Hepatocyte (in vitro differentiated cells): ENCODE data around the gene PTPDC1.

ENCODE experiments used
- CTCF ChIP-seq: fragments of 200-600 bp; sonication (generic); IDR thresholded peaks from 2 replicates; pipeline ENCODE4 v1.5.1; 2016; ENCODE audit warnings: antibody characterized with exemption, mild to moderate bottlenecking; ENCODE audit not compliant: poor library complexity
- EZH2 ChIP-seq: fragments of 200-600 bp; sonication (generic); IDR thresholded peaks from 2 replicates; pipeline ENCODE4 v1.6.1; 2016; ENCODE audit warnings: antibody characterized with exemption, mild to moderate bottlenecking, borderline replicate concordance

- TF ChIP-seq CTCF (no peak), EZH2 (no peak)
Observed at GRCh38 chr9:94084314-94084713, at the start of gene PTPDC1.
